Measurements from ENCODE around the gene COMMD2. TPM values are rescaled to one million over a fixed set of nuclear protein-coding genes. Genes with fewer than 3 reads are reported as not detected.

Gene COMMD2
- total and polyA plus RNA-seq, 2 of the 4 experiments (the other 2 are of a cell fraction): 23.6 to 46.1 TPM

GRCh38 chr3:149753717-149754116 lies 1.4 kb upstream of the COMMD2 start:
- ATAC-seq (ENCODE audit: low read depth) (no peak), DNase-seq (no peak)
- dilution Hi-C loops (cut with HindIII; ENCODE audit: low sequenced_read_pairs, unreplicated experiment) (no loop called here), intact Hi-C loops (cut with micrococcal nuclease) (no loop called here), in situ Hi-C loops (cut with MboI; ENCODE audit: low sequenced_read_pairs) (no loop called here)
- no peaks in the 10 kb centered on the region for H4K20me1 ChIP-seq (ENCODE audit: insufficient read depth, low read length)
- H3K27ac ChIP-seq (ENCODE audit: insufficient read depth, low read length): no peak overlapping the region
- no peak overlapping the region for H2BK5ac ChIP-seq (ENCODE audit: low read depth, low read length, poor library complexity, severe bottlenecking)
- 0 out of 2 replicates have a peak, but pooled peaks cover 2% of the 10 kb centered on the region for H3K4me1 ChIP-seq (ENCODE audit: control insufficient read depth, insufficient read depth, low read length)
- 0 out of 2 replicates have a peak, but pooled peaks cover 3% of the 10 kb centered on the region for H3K9me1 ChIP-seq (ENCODE audit: insufficient read depth, low read length)
- H3K9ac ChIP-seq (ENCODE audit: low read depth, low read length): no peak overlapping the region
- no peak overlapping the region for H3K18ac ChIP-seq (ENCODE audit: low read depth, low read length)
- H2AK9ac ChIP-seq (replicated peaks; ENCODE audit: low read depth, low read length, poor library complexity): no peak overlapping the region
- no peak overlapping the region for H2BK120ac ChIP-seq (ENCODE audit: low read depth, low read length)
- no peak overlapping the region for H2AFZ ChIP-seq (replicated peaks; ENCODE audit: low read length, poor library complexity)
- BruUV-seq (replicated peaks): no TSS peak
- peaks cover 5% of the 10 kb centered on the region for H3K27me3 ChIP-seq (ENCODE audit: control insufficient read depth, insufficient read depth, low read length)
- no peak overlapping the region for H4K8ac ChIP-seq (ENCODE audit: low read depth in 2 of 2, low read length in 2 of 2)
- no peak overlapping the region for H4K91ac ChIP-seq (ENCODE audit: insufficient read depth, low read depth, low read length)
- CTCF ChIA-PET: no interaction called here
- no peak overlapping the region for H2BK15ac ChIP-seq (ENCODE audit: low read depth, low read length)
- H2BK20ac ChIP-seq (ENCODE audit: low read depth, low read length): no peak overlapping the region
- H3K14ac ChIP-seq (replicated peaks; ENCODE audit: low read depth, low read length): no peak overlapping the region
- no peak overlapping the region for H3K23ac ChIP-seq (ENCODE audit: low read depth, low read length)
- TF ChIP-seq CEBPB (IDR thresholded peaks at IDR 0.05; ENCODE audit: low read depth, low read length) (0 out of 2 replicates have a peak, but pooled peaks have one; percentile 13), SMC3 (IDR thresholded peaks at IDR 0.05; ENCODE audit: low read depth, low read length) (no peak)
- no peak overlapping the region for H3K4ac ChIP-seq (ENCODE audit: low read depth, low read length)
- H3K9me3 ChIP-seq (ENCODE audit: control insufficient read depth, insufficient read depth, low read length): no peaks in the 10 kb centered on the region
- H3K4me3 ChIP-seq (ENCODE audit: insufficient read depth, low read depth, low read length): no peak overlapping the region
- H3K79me1 ChIP-seq (ENCODE audit: low read depth in 1 of 2, low read length in 2 of 2): peaks cover 8 to 23% of the 10 kb centered on the region in 2 experiments
- no peak overlapping the region for H3K4me2 ChIP-seq (ENCODE audit: low read depth, low read length)
- no peaks in the 10 kb centered on the region for H3K36me3 ChIP-seq (ENCODE audit: control insufficient read depth, insufficient read depth, low read length)
- H2AK5ac ChIP-seq (ENCODE audit: low read depth, low read length): no peak overlapping the region
- POLR2A ChIA-PET (ENCODE audit: unreplicated experiment): interaction anchor here (0.6 kb wide), 1 partner anchor 64 kb away, joined by 4 read pairs; no protein-coding TSS in a partner anchor
- H3K56ac ChIP-seq (ENCODE audit: extremely low read depth, insufficient read depth, low read length): no peak overlapping the region
- H4K5ac ChIP-seq (ENCODE audit: low read depth, low read length): no peak overlapping the region

All from IMR-90 (cell line).